ENCODE measurements around the gene ZNF474. TPM values are rescaled to one million over a fixed set of nuclear protein-coding genes. Genes with fewer than 3 reads are reported as not detected.
"Not testable (repeated sequence)": the region's sequence is repeated elsewhere in the genome, so short reads cannot be mapped to it uniquely, and the experiment has no call there.

The ZNF474 gene
- total RNA-seq, 2 donors from 2014 or later: 0.31 TPM; not detected in 1

GRCh38 chr5:122093415-122094180 is 35.7 kb upstream of the ZNF474 start:
- 86 to 100% methylated on average over 4 to 7 of the region's 7 CpGs for WGBS, 2 experiments (ENCODE audit: insufficient coverage in 1 of 2, insufficient read length in 1 of 2)
- H3K9me3 ChIP-seq (ENCODE audit: control insufficient read depth, low read length): no peaks in the 10 kb centered on the region
- no peak overlapping the region for H3K4me3 ChIP-seq (ENCODE audit: low read length)
- TF ChIP-seq CTCF (conservative IDR thresholded peaks at IDR 0.05): no peak
- no peaks in the 10 kb centered on the region for H3K4me1 ChIP-seq (ENCODE audit: control insufficient read depth, insufficient read depth, low read length)
- H3K27me3 ChIP-seq (ENCODE audit: control insufficient read depth, insufficient read depth, low read length, poor library complexity, severe bottlenecking): no peaks in the 10 kb centered on the region
- no peaks in the 10 kb centered on the region for H3K36me3 ChIP-seq (ENCODE audit: control insufficient read depth, insufficient read depth, low read length)
- H3K27ac Mint-ChIP-seq: no peak overlapping the region
- H3K4me1 Mint-ChIP-seq: peaks cover 14% of the 10 kb centered on the region
- no peaks in the 10 kb centered on the region for H3K27me3 Mint-ChIP-seq (ENCODE audit: insufficient read depth)
- no peaks in the 10 kb centered on the region for H3K9me3 Mint-ChIP-seq
- H3K27ac ChIP-seq (ENCODE audit: low read depth, low read length): no peak overlapping the region
- DNase-seq: no peak
- H3K36me3 Mint-ChIP-seq (ENCODE audit: low read depth): no peaks in the 10 kb centered on the region
- no peak overlapping the region for H3K4me3 Mint-ChIP-seq
- no peak overlapping the region for H3K9ac ChIP-seq (ENCODE audit: extremely low read depth, low read length, poor library complexity, severe bottlenecking)

- not testable (repeated sequence) for H3K27me3 ChIP-seq (ENCODE audit: control insufficient read depth, insufficient read depth, low read length, poor library complexity, severe bottlenecking)
Observed at GRCh38 chr5:122094251-122094650, 35.1 kb upstream of the ZNF474 start.

GRCh38 chr5:122095158-122095557 is 34.2 kb upstream of the ZNF474 start:
- Mint-ChIP-seq H3K4me1 (peaks cover 8% of the 10 kb centered on the region), H3K36me3 (ENCODE audit: low read depth) (no peaks in the 10 kb centered on the region), H3K27me3 (ENCODE audit: insufficient read depth) (no peaks in the 10 kb centered on the region), H3K27ac (no peak overlapping the region), H3K4me3 (no peak overlapping the region), H3K9me3 (no peaks in the 10 kb centered on the region)
- Histone ChIP-seq H3K9me3 (ENCODE audit: control insufficient read depth, low read length) (no peaks in the 10 kb centered on the region), H3K4me1 (ENCODE audit: control insufficient read depth, insufficient read depth, low read length) (no peaks in the 10 kb centered on the region), H3K9ac (ENCODE audit: extremely low read depth, low read length, poor library complexity, severe bottlenecking) (no peak overlapping the region), H3K36me3 (ENCODE audit: control insufficient read depth, insufficient read depth, low read length) (no peaks in the 10 kb centered on the region), H3K27me3 (ENCODE audit: control insufficient read depth, insufficient read depth, low read length, poor library complexity, severe bottlenecking) (no peaks in the 10 kb centered on the region), H3K27ac (ENCODE audit: low read depth, low read length) (no peak overlapping the region), H3K4me3 (ENCODE audit: low read length) (no peak overlapping the region)
- 91 to 96% methylated on average over 2 to 3 of the region's 3 CpGs for WGBS, 2 experiments (ENCODE audit: insufficient coverage in 1 of 2, insufficient read length in 1 of 2)
- DNase-seq: no peak
- no peak for TF ChIP-seq CTCF (conservative IDR thresholded peaks at IDR 0.05)

More at GRCh38 chr5:122094251-122094650, 35.1 kb upstream of the ZNF474 start:
- H3K27ac ChIP-seq (ENCODE audit: low read depth, low read length); H3K4me3 ChIP-seq (ENCODE audit: low read length); H3K4me3 Mint-ChIP-seq; H3K9me3 Mint-ChIP-seq; H3K36me3 Mint-ChIP-seq (ENCODE audit: low read depth); H3K27ac Mint-ChIP-seq; H3K9ac ChIP-seq (ENCODE audit: extremely low read depth, low read length, poor library complexity, severe bottlenecking); DNase-seq; H3K9me3 ChIP-seq (ENCODE audit: control insufficient read depth, low read length); H3K27me3 Mint-ChIP-seq (ENCODE audit: insufficient read depth); H3K4me1 ChIP-seq (ENCODE audit: control insufficient read depth, insufficient read depth, low read length); H3K36me3 ChIP-seq (ENCODE audit: control insufficient read depth, insufficient read depth, low read length): not testable (repeated sequence)
- whole genome bisulfite sequencing, 2 experiments (ENCODE audit: insufficient coverage in 1 of 2, insufficient read length in 1 of 2): 87 to 95% methylated on average over 3 to 5 of the region's 5 CpGs
- H3K4me1 Mint-ChIP-seq: peaks cover 13% of the 10 kb centered on the region

Measured in endodermal cell (in vitro differentiated cells).